HG03558 (cell line): ENCODE measurements around the gene PDX1.
"Not testable (repeated sequence)": the region's sequence is repeated elsewhere in the genome, so short reads cannot be mapped to it uniquely, and the experiment has no call there.

Source experiments
- ATAC-seq: cut with Tn5 transposase; IDR thresholded peaks from one replicate; pipeline ENCODE4 v1.9.1; 2021; ENCODE audit warnings: moderate number of reproducible peaks; ENCODE audit not compliant: unreplicated experiment; ENCODE audit errors: extremely low read depth

Gene PDX1

DNA sequence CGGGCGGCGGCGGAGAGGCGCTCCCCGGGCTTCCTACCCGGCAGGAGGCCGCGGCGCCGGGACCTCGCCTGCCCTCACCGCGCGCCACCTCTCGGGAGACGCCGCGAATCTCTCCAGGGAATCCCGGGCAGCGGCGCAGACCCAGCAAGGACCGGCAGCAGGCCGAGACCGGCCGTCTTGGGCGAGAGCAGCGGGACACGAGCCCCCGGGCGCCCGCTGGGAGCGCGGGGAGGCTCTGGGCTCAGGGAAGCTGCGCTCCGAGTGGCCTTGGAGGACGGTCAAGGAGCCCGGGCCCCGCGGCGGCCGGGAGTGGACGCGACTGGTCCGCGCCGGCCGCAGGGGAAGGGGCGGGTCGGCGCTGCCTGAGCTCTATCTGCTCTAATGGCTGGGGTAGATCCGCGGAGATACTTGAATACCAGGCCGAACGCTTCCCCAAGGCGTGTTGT is 34.6 kb downstream of the PDX1 start:
- no peak for ATAC-seq

DNA sequence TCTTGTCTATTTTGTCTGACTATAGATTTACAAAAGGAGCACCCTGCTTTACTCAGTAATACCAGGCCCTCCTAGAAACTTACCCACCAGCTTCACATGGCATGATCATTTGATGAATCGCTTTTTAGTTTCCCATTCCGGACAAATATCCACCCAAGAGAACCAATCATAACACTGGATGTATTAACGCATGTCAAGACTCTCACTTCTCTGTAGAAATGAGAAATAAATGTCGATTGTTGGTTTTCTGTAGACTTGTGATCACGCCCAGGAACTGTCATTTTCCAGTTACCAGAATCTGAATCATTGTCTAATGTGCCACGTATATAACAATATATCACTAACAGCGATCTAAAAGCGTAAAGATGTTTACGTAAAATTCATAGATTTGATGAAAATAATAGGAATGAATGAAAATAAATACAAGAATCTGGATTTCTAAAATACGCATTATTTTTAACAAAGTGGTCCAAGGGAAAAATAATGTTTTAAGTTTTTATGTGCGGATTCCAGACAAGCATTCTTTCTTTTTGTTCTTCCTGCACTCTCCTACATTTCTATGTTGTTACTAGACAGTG is 35.3 kb downstream of the PDX1 start:
- ATAC-seq = no peak

DNA sequence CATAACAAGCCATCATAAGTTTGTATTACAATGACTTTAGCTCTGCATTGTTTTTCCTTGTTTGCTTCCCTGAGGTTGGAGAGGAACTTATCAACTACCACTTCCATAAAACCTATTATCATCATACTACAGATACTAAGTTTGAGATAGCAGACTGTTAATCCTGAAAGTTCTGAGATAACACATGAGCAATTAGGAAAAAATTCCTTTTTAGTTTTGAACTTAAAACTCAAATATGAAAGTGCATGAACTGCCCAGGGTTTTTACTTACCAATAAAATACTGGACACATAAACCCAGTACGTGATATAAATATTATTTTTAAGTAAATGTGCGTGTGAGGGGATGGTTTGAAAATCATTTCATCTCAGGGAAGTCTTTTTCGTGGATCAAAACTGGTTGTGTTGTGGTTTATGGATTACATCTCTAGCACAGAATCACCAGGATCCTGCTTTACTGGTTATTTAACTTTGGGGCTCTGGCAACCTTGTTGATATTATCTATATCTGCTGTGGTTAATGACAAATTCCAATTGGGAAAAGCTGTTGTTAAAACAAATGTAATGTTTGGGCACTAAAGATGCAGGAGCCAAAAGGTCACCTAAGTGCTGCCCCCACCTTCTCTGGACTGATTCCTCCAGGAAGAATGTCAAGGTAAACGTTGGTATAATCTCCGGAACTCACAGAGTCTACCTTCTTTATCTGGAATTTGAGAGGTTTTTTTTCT is 36.9 kb downstream of the PDX1 start:
- no peak for ATAC-seq

DNA sequence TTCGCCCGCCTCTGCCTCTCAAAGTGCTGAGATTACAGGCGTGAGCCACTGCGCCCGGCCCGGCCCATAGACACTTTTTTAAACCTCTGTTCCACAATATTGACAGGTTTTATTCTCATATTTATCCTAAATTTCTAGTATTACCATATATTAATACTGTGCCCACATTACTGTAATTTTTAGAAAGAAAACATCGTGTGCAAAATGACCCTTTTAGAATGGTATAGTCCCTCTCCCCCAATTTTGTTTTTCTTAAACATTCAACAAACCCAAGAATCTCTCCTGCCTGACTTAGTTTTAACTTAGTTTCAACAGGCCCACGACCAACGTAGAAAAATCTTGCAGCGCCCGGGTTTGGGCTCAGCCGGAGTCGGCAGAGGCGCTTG is 40.2 kb downstream of the PDX1 start:
- ATAC-seq = no peak

DNA sequence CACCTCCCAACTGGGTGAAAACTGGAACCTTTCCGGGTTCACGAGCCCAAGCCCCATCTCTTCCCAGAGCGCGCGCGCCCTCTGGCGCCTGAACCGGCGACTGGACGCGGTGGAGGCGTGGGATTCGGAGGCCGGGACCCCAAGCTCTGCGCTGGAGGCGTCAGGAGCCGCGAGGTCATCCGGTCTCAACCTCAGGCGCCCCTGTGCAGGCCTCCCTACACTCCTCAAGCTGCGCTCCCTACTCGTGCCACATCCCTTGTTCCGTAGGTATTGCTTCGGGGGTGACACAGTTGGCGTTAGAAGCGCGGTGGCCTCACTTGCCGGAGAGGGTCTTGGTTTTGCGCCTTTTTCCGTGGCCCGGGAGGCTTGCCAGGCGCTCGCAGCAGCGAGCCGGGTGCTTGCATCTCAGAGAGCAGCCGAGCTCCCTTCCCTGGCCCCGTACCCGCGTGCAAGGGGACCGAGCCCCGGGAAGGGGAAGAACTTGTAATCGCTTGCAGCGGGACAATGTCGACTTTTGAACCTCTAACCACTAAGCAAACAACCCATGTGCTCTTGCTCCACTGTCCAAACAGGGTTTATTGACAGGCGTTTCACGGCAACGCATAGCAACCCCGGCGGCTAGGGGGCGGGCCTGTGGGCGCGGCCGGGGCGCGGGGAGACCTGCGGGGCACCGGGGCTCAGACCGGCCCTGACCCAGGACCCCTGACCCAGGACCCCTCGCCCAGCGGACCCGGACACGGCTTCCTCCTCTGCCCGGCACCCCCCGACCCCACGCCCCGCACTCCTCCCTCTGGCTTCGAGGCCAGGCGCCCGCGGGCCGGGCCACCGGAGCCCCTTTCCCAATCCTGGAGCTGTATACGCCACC is 40.8 kb downstream of the PDX1 start:
- no peak for ATAC-seq

DNA sequence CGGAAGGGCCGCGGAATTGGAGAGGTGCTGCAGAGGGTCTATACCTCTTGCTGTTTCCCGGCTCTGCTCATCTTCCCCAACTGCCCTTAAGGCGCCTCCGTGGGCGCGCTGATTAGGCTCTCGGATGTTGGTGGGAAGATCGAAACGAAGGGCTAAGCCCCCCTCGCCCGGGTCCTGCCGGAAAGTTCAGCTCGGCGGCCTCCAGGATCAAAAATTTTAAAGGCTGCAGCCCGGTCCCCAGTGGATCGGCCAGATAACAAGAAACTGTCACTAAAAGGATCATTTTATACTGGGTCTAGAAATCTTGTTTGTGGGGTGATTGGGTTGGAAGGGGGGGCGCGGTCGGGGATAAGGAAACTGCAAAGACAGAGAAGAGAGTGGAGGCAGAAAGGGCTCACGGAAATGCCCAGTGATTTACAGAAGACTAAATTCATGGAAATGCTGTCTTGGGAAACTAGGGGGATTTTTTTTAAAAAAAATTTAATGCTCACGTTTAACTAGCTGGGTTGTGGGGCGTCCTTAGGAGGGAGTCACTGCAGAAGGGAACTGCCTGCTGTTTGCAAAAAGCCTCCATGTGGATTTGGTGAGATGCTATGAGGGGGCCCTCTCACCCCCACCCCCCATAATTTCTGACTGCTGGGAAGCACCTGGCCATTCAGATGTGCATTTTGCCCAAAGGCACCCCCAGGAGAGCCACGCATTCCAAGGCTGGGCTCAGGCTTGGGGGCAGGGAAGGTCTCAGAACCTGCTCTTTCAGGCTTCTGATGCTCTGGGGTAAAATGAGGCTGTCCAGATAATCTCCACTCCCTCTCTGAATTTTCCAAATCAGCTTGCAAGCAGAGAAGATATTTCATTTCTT is 41.7 kb downstream of the PDX1 start:
- no peak for ATAC-seq

DNA sequence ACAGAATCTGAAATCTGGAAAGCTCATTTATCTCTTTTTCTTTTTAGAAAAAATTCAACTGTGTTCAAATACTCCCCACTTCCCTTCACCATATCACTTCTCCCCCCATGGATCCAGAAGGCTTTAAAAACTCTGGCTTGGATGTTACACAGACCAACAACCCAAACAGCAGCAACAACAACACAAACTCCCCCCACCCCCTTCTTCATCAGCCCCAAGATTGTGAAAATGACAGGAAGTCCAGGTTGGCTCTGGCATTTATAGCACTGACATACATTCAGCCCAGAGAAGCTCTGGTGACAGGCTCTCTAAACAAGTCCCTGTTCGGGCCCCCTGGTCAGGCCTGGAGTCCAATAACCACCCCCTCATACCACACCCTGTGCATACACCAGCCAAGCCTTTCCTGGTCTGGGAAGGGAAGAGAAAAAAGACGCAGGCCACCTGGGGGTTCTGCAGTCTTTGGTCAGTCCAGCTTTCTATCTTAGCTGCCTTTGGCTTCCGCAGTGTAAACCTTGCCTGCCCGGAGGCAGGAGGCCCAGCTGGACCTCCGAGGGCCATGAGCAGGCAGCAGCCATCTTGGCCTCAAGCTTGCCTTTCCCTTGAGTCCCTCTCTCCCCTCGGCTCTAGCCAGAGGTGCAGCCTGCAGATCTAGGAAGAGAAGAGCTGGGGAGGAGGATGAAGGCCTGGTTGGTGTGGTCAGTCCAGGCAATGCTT is 42.5 kb downstream of the PDX1 start:
- ATAC-seq = no peak

DNA sequence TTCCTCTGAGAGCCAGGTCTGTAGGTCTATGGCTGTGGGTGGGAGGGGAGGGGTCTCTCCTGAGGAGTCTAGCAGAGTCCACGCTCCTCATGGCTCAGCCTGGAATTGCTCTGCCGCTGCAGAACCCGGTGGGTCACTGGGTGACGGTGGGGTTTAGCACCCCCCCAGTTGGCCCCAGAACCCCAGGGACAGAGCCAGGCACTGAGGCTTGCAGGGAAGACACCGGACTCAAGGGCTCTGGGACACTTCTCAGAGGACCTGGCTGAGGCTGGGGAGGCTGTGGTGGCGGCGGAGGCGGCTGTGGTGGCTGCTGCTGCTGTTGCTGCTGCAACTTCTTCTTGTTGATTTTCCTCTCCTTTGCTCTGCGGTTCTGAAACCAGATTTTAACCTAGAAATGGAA is 43.2 kb downstream of the PDX1 start:
- no peak for ATAC-seq

DNA sequence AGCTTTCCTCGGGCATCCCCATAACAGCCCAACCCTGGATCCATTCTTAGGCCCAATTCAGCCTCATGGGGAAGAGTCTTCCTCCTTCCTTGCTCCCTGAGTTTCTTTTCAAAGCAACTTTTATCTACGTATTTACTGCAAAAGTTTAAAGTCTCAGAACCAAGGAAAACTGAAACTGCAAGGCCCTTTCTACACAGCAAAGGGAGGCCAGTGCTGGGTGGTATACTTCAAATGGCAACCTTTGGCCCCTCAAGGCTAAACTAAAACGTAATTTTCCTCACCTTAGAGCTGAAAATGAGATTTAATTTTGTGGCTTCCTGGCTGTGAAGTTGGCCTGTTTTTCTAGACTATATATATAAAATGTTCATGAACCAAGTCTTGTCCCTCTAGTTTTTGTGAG is 43.7 kb downstream of the PDX1 start:
- ATAC-seq = no peak

DNA sequence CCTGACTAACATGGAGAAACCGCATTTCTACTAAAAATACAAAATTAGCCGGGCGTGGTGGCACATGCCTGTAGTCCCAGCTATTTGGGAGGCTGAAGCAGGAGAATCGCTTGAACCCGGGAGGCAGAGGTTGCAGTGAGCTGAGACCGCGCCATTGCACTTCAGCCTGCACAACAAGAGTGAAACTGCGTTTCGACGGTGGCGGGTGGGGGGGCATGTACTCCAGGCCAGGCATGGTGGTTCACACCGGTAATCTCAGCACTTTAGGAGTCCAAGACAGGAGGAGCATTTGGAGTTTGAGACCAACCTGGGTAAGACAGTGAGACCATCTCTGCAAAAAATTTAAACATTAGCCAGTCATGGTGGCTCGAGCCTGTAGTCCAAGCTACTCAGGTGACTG is 44.4 kb downstream of the PDX1 start:
- not testable (repeated sequence) for ATAC-seq

DNA sequence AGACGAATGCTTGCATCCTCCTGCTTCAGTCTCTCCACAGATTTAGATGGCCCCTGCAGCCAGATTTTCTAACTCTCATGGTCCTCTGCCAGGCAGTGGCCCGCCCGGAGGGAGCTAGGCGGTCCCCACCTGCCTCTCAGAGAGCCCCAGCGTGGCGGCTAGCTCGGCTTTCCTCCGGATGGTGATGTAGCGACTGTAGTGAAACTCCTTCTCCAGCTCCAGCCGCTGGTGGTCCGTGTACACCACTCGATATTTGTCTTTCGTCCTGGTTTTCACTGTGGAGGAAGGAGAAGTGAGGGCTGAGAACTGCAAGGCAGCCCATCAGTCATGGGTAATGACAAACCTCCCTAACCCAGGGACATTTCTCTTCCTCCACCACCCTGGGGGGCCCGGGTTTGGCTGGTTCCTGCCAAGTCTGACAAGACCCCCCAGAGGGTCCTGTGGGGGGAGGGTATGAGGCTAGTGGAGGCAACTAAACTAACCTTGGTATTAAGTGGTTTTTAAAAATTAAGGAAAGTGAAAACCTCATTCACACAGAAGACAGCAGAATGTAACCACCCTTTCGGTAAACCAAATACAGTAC is 45.0 kb downstream of the PDX1 start:
- no peak for ATAC-seq

DNA sequence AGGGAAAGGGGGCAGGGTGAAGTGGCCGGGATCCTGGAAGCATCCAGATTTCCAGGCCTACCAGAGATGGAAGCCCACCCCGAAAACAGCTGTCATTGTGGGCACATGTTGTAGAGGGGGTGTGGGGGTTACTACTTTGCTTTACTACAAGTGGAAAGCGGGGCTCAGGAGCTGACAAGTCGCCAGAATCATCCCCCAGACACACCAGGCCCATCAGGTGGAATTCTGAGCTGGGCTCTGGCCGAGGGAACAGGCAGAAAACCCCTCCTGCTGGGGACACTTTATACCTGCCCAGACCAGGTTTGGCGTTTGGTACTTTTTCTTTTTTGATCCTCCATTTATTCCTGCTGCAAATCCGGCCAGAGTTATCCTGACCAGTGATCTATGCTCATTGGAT is 45.5 kb downstream of the PDX1 start:
- no peak for ATAC-seq

DNA sequence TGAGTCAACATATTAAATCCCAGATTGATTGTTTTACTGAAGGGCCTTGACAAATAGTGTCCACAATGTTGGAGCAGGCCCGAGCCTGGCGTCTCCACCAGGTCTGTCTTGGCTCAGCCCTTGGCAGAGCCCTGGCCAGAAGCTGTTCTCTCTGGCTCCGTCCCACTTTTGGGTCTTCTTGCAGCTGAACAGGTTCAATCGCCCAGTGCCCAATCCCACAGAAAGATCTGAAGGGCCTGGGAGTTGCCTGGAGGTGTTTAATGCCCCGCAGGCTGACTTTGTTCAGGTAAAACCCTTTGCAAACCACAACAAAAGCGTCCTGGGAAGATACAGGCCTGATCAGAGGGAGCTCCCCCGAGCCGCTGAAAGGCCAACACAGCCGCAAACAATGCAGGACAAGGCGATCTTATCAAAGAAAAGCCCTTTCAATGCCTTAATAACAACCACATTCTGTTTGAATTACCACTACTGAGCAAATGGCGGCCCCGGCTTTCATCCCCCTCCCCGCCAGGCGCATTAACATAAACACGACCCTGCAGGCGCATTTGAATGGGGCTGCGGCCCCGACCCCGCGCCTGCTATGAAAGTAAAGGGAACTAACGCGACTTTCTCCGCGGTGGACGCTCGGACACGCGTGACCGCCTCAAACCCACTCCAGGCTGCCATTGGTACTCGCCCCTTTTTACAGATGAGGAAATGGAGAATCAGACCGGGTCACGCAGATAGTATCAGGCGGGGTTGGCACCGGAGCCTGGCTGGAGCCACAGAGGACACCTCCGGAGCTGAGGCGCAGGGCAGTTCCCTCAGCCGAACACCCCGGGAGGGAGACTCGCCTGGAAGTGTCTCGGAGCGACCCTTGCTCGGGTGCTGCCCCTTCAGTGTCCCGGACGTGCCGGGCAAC is 46.2 kb downstream of the PDX1 start:
- no peak for ATAC-seq

DNA sequence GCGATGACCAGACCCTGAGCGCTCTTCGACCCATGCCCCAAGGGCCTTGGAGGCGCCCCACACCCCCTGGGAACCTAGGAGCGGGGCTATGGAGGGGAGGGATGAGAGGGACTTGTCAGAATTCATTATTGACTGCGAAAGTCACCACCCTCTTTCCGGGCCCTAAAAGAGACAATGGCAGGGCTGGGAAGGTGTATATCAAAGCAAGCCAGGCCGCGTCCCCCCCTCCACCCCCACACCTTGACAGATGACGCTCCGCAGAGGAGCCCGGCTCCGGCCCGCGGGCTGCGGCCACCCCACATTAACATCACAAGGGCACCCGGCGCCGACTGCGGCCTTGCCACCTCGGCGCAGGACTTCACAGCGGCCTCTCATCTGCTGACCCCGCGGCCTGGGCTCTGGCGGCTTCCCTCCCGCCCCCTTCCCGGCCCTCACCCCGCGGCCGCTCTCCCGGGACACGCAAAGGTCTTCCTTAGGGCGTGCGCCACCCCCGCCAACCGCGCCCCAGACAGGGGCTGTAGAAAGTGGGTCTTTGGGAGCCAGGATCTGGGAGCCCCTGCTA is 46.9 kb downstream of the PDX1 start:
- ATAC-seq = no peak

DNA sequence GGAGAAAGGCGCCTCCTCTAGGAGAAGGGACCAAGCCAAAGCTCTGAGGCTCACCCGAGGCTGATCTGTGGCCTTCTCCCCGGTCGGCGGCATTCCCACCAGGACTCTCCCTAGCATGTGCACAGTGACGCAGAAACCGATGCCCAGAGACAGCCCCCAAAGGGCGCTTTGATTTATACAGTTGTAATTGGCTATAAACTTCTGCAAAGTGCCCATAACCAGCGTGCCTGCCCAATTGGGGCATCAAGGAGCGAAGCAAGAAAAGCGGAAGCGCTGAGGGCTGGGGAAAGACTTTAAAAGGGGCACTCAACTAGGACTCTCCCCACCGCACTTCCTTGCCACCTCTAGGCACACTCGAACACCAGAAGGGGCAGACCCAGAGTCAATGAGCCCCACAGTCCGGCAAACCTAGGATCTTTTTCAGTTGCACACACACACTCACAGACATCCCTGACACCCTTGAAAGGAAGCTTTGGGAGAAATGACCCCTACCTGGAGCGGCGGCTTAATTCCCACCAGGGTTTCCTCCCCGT is 47.5 kb downstream of the PDX1 start:
- ATAC-seq = no peak

DNA sequence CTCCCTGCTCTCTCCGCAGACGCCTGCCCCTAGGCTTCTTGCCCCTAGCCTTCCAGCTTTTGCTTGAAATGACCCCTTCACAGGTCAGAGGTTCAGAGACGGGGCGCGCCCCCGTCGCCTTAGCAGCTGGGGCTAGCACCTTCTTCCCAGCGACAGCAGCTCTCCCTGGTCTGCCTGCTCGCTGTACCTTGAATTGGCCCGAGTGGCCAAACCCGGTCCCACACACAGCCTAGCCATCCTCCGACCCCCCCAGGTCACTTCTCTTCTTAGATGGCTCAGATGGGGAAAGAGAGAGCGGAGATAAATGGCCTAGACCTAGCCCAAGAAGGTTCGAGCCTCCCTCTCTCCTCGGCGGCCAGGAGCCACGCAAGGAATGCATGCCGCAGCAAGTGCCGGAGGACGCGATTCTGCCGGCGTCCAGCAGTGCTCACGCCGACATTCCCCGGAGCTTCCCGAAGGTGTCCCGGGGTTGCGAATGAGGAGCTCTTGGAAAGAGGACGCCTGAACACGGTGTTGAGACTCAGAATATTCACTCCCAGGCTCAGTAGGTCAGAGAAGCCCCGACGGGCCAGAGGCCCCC is 48.0 kb downstream of the PDX1 start:
- no peak for ATAC-seq

DNA sequence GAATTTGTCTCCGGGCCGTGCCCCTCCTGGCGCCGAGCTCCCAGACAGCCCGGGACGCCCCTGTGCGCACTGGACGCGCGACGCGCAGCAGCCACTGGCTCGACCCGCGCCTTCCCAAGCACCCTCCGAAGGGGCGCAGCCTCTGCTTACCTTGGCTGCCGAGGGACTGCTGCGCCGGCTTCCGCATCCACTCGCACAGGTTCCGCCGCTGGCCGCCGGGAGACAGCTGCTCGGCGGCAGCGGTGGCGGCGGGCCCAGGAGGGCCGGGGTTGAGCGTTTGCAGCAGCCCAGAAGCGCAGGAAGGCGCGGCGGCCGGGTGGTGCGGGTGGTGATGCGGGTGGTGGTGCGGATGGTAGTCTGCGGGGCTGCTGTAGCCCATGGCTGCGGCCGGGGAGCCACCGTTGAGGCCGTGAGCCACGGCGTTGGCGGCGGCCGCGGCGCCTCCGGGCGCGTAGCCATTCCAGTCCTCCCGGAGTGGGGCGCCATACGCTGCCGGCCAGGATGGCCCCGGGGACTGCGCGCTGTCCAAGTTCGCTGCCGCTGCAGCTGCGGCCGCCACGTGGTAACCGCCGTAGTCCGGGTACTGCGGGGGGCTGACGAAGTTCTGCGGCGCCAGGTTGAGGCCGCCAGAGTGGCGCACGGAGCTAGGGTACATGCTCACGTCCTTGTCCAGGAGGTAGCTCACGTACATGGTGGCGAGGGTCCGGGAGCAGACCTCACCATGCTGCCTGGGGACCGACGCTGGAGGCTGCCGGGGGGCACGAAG is 48.7 kb downstream of the PDX1 start:
- ATAC-seq = no peak
